SK-N-SH treated with all-trans-retinoic acid at 6 μM for 48 hours (cell line): ENCODE results near the gene RMND5A.

Source experiments
- ATAC-seq: fragments of 200-7000 bp; cut with Tn5 transposase; 3 replicates; pipeline ENCODE4 v1.9.1; 2020; ENCODE audit warnings: mild to moderate bottlenecking, moderate library complexity
- ARNTL ChIP-seq: fragments of 450-650 bp; formaldehyde crosslinking; IDR thresholded peaks from 2 replicates; pipeline ENCODE4 v1.5.0; 2020; ENCODE audit warnings: low read depth, mild to moderate bottlenecking, moderate library complexity, borderline replicate concordance
- BACH2 ChIP-seq: fragments of 250-450 bp; sonication (Bioruptor Pico); IDR thresholded peaks from 2 replicates; pipeline ENCODE4 v1.9.0; 2021; ENCODE audit warnings: mild to moderate bottlenecking, borderline replicate concordance
- CREB5 ChIP-seq: fragments of 250-450 bp; sonication (Bioruptor Pico); IDR thresholded peaks from 2 replicates; pipeline ENCODE4 v1.5.1; 2020; ENCODE audit warnings: low read depth, mild to moderate bottlenecking, moderate library complexity
- CSDC2 ChIP-seq: fragments of 250-450 bp; sonication (Bioruptor Pico); IDR thresholded peaks from 2 replicates; pipeline ENCODE4 v1.5.0; 2020; ENCODE audit warnings: mild to moderate bottlenecking, moderate library complexity
- ESRRG ChIP-seq: fragments of 250-450 bp; sonication (Bioruptor Pico); IDR thresholded peaks from 2 replicates; pipeline ENCODE4 v1.6.1; 2021; ENCODE audit warnings: mild to moderate bottlenecking
- GLIS3 ChIP-seq: fragments of 250-450 bp; sonication (Bioruptor Pico); IDR thresholded peaks from 2 replicates; pipeline ENCODE4 v1.5.0; 2020; ENCODE audit warnings: mild to moderate bottlenecking, moderate library complexity
- ISL1 ChIP-seq: fragments of 250-450 bp; sonication (Bioruptor Pico); IDR thresholded peaks from 2 replicates; pipeline ENCODE4 v2.1.2; 2022; ENCODE audit warnings: mild to moderate bottlenecking, moderate library complexity
- OSR1 ChIP-seq: fragments of 250-450 bp; sonication (Bioruptor Pico); IDR thresholded peaks from 2 replicates; pipeline ENCODE4 v1.8.0; 2022; ENCODE audit warnings: moderate library complexity, mild to moderate bottlenecking, inconsistent platforms
- PATZ1 ChIP-seq: fragments of 250-450 bp; sonication (Bioruptor Pico); IDR thresholded peaks from 2 replicates; pipeline ENCODE4 v1.8.0; 2020; ENCODE audit warnings: mild to moderate bottlenecking, moderate library complexity, borderline replicate concordance
- POU6F1 ChIP-seq: fragments of 250-450 bp; sonication (Bioruptor Pico); IDR thresholded peaks from 2 replicates; pipeline ENCODE4 v1.8.0; 2021; ENCODE audit warnings: low read depth, mild to moderate bottlenecking, moderate library complexity, borderline replicate concordance
- PPARA ChIP-seq: fragments of 250-450 bp; sonication (Bioruptor Pico); IDR thresholded peaks from 2 replicates; pipeline ENCODE4 v1.5.0; 2020; ENCODE audit warnings: mild to moderate bottlenecking, borderline replicate concordance
- RARB ChIP-seq: fragments of 250-450 bp; sonication (Bioruptor Pico); IDR thresholded peaks from 2 replicates; pipeline ENCODE4 v1.8.0; 2021; ENCODE audit warnings: mild to moderate bottlenecking, moderate library complexity
- SNAI2 ChIP-seq: fragments of 250-450 bp; sonication (Bioruptor Pico); IDR thresholded peaks from 2 replicates; pipeline ENCODE4 v1.5.0; 2020; ENCODE audit warnings: mild to moderate bottlenecking, moderate library complexity
- TCF4 ChIP-seq: fragments of 250-450 bp; sonication (Bioruptor Pico); IDR thresholded peaks from 2 replicates; pipeline ENCODE4 v1.8.0; 2021; ENCODE audit warnings: mild to moderate bottlenecking, moderate library complexity, borderline replicate concordance
- TOX ChIP-seq: fragments of 250-450 bp; sonication (Bioruptor Pico); IDR thresholded peaks from 2 replicates; pipeline ENCODE4 v1.8.0; 2021; ENCODE audit warnings: mild to moderate bottlenecking, moderate library complexity, borderline replicate concordance
- ZC3H10 ChIP-seq: fragments of 250-450 bp; sonication (Bioruptor Pico); IDR thresholded peaks from 2 replicates; pipeline ENCODE4 v1.5.1; 2021; ENCODE audit warnings: mild to moderate bottlenecking, moderate library complexity
- ZFP3 ChIP-seq: fragments of 250-450 bp; sonication (Bioruptor Pico); IDR thresholded peaks from 2 replicates; pipeline ENCODE4 v1.5.0; 2020; ENCODE audit warnings: mild to moderate bottlenecking, moderate library complexity
- ZFP30 ChIP-seq: fragments of 450-650 bp; formaldehyde crosslinking; IDR thresholded peaks from 2 replicates; pipeline ENCODE4 v1.5.0; 2022; ENCODE audit warnings: mild to moderate bottlenecking, moderate library complexity
- ZNF565 ChIP-seq: fragments of 450-650 bp; formaldehyde crosslinking; conservative IDR thresholded peaks from 2 replicates; pipeline ENCODE4 v1.5.0; 2020; ENCODE audit warnings: low read depth, mild to moderate bottlenecking, moderate library complexity
- ZNF70 ChIP-seq: fragments of 450-650 bp; formaldehyde crosslinking; IDR thresholded peaks from 2 replicates; pipeline ENCODE4 v1.5.0; 2020; ENCODE audit warnings: mild to moderate bottlenecking, moderate library complexity
- ZNF8 ChIP-seq: fragments of 450-650 bp; formaldehyde crosslinking; IDR thresholded peaks from 2 replicates; pipeline ENCODE4 v1.5.0; 2020; ENCODE audit warnings: mild to moderate bottlenecking, moderate library complexity
- TF ChIP-seq, protein P1 (sequence below): fragments of 250-450 bp; sonication (Bioruptor Pico); IDR thresholded peaks from 2 replicates; pipeline ENCODE4 v1.5.0; 2020; ENCODE audit warnings: mild to moderate bottlenecking, moderate library complexity

The RMND5A gene

DNA sequence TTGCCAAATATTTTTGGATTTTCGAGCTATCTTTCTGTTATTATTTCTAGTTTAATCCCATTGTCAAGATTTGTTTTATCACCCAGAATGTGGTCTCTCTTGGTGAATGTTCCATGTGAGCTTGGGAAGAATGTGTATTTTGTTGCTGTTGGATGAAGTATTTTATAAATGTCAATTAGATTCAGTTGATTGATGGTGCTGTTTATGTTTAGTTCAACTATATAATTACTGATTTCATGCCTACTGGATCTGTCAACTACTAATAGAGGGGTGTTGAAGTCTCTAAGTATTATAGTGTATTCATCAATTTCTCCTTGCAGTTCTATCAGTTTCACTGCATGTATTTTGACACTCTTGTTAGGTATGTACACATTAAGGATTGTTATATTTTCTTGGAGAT lies 34.7 kb upstream of the RMND5A start:
- TF ChIP-seq TCF4 (no peak), BACH2 (no peak), OSR1 (CRISPR knock-in tag) (no peak), ZFP30 (CRISPR knock-in tag) (no peak), TOX (CRISPR knock-in tag) (no peak), ZNF70 (no peak), CSDC2 (CRISPR knock-in tag) (no peak), CREB5 (CRISPR knock-in tag) (no peak), ISL1 (no peak), ZC3H10 (no peak), GLIS3 (CRISPR knock-in tag) (no peak), ESRRG (CRISPR knock-in tag) (no peak), RARB (CRISPR knock-in tag) (no peak), ARNTL (no peak)
- ATAC-seq, result no peak

GRCh38 chr2:86686460-86686859 lies 33.6 kb upstream of the RMND5A start:
- no peak for ATAC-seq
- TF ChIP-seq ESRRG (CRISPR knock-in tag) (no peak), CSDC2 (CRISPR knock-in tag) (no peak), OSR1 (CRISPR knock-in tag) (no peak), ZC3H10 (no peak), RARB (CRISPR knock-in tag) (no peak), GLIS3 (CRISPR knock-in tag) (no peak), PATZ1 (no peak), CREB5 (CRISPR knock-in tag) (no peak)

DNA sequence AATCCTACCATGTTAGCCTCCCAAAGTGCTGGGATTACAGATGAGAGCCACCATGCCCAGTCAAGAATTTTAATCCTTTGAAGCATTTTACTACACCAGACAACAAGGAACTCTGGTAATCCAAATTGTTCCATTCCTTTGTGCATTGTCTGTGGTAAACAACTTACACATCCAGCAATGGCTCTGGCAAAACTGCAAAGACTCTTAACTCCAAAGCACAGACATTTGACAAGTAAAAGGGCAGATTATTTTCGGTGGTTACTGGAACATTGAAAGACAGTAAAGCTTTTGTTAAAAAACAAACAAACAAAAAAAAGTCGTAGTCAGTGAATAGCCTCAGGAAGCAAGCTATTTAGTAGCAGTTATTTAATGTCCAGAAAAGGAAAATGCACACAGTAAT lies 33.2 kb upstream of the RMND5A start:
- ATAC-seq, result no peak
- TF ChIP-seq BACH2 (no peak), ZC3H10 (no peak), TCF4 (no peak), SNAI2 (no peak), ZNF565 (CRISPR knock-in tag) (no peak), ZFP3 (no peak), RARB (CRISPR knock-in tag) (no peak)
- TF ChIP-seq, protein P1, sequence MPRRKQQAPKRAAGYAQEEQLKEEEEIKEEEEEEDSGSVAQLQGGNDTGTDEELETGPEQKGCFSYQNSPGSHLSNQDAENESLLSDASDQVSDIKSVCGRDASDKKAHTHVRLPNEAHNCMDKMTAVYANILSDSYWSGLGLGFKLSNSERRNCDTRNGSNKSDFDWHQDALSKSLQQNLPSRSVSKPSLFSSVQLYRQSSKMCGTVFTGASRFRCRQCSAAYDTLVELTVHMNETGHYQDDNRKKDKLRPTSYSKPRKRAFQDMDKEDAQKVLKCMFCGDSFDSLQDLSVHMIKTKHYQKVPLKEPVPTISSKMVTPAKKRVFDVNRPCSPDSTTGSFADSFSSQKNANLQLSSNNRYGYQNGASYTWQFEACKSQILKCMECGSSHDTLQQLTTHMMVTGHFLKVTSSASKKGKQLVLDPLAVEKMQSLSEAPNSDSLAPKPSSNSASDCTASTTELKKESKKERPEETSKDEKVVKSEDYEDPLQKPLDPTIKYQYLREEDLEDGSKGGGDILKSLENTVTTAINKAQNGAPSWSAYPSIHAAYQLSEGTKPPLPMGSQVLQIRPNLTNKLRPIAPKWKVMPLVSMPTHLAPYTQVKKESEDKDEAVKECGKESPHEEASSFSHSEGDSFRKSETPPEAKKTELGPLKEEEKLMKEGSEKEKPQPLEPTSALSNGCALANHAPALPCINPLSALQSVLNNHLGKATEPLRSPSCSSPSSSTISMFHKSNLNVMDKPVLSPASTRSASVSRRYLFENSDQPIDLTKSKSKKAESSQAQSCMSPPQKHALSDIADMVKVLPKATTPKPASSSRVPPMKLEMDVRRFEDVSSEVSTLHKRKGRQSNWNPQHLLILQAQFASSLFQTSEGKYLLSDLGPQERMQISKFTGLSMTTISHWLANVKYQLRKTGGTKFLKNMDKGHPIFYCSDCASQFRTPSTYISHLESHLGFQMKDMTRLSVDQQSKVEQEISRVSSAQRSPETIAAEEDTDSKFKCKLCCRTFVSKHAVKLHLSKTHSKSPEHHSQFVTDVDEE (CRISPR knock-in tag), result no peak

DNA sequence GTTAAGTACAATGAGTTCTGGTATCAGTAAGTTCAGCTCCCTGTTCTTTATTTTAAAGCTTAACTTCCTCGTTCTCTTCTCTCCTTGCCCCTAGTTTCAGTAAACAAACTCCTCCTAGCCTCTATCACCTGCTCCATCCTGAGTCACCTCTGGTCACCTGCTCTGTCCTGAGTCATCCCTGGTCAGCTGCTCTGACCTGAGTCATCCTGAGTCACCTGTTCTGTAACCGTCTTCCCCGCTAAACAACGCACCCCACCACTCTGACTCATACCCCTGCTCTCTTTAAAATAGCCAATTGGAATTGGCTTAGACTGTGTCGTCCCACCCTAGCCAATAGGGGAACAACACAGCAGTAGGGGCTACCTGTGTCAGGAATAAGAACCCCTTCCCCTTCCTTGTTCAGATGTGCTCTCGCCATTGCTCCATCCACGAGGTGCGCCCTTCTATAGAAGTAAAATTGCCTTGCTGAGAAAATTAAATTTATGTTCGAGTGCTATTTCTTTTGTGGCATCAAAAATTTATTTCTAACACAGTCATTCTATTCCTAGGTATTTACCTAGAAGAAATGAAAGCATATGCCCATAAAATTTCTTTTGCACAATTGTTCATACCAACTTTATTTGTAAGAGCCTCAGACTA lies 24.9 kb upstream of the RMND5A start:
- no peak for ATAC-seq
- TF ChIP-seq OSR1 (CRISPR knock-in tag) (no peak), PPARA (no peak), ZNF8 (CRISPR knock-in tag) (no peak), RARB (CRISPR knock-in tag) (no peak), ZFP3 (no peak)

- TF ChIP-seq PPARA (no peak), PATZ1 (no peak), POU6F1 (CRISPR knock-in tag) (no peak)
- TF ChIP-seq, all 23 proteins: peak for 0
- ATAC-seq, result no peak
These were observed 22.5 kb upstream of the RMND5A start for GRCh38 chr2:86697551-86698104.
